Esophagus squamous epithelium (tissue), 4 donors: ENCODE results near the gene SCAPER.

ENCODE experiments used
- CTCF ChIP-seq, 6 experiments: fragments of 450-650 bp in 4 of 6; fragments of 200-600 bp in 2 of 6; sonication (generic) in 2 of 6; IDR thresholded peaks; one replicate each; pipeline ENCODE4 v1.5.1; 2016 to 2019; ENCODE audit warnings: antibody characterized with exemption in 6 of 6, mild to moderate bottlenecking in 4 of 6, moderate library complexity in 4 of 6
- POLR2A ChIP-seq, 4 donors: fragments of 450-650 bp; IDR thresholded peaks; one replicate each; pipeline ENCODE4 v1.6.1; 2017; ENCODE audit warnings: antibody characterized with exemption in 4 of 4, mild to moderate bottlenecking in 4 of 4, moderate library complexity in 3 of 4

- no peak for TF ChIP-seq CTCF (IDR thresholded peaks at IDR 0.05)
- no peak for TF ChIP-seq POLR2A (IDR thresholded peaks at IDR 0.05)
Observed at GRCh38 chr15:76577879-76578512, 327.1 kb downstream of the SCAPER start.
